H1 (cell line): ENCODE measurements around the gene PIK3R4. TPM values are rescaled to one million over a fixed set of nuclear protein-coding genes. Genes with fewer than 3 reads are reported as not detected.

Experiments used
- polyA plus RNA-seq, 7 experiments: library from polyadenylated mRNA; depleted of rRNA in 3 of 7; stranded (reverse) in 5 of 7; unstranded in 2 of 7; fragments of >200 nt in 5 of 7; fragments of 200-250 nt in 2 of 7; gene quantifications; 1 replicate in 5 of 7; 2 replicates in 1 of 7; 4 replicates in 1 of 7; pipeline versions ENCODE4 v1.2.1 to v1.2.3, GENCODE V29; 2011 to 2013; ENCODE audit warnings: missing spikeins in 2 of 7, mixed read lengths in 2 of 7
- total RNA-seq: library from RNA; stranded (reverse); fragmentation: NEBNext Ultra II Directional; extraction: Animal tissue kit (Norgen Biotek cat#: 25700); gene quantifications from 2 replicates; pipeline ENCODE4 v1.2.1, GENCODE V29; 2021

The PIK3R4 gene
- total and polyA plus RNA-seq, 2 of the 8 experiments (the other 6 are each of a cell fraction or from before 2014, with no cell fraction given): 43.8 to 87.4 TPM

Other genes starting within 250 kb of the PIK3R4 start
- gene COL6A6, start 229.7 kb downstream of the PIK3R4 start, total RNA-seq: 0.09 TPM in 1 of 2 replicates, not detected in the other
- 0.02 TPM in 2 replicates for gene COL6A6, start 229.7 kb downstream of the PIK3R4 start, polyA plus RNA-seq (2011; rRNA removed)
- 68.5 and 70.2 TPM in 2 replicates for gene ATP2C1, start 147.3 kb upstream of the PIK3R4 start, total RNA-seq
- gene ATP2C1, start 147.3 kb upstream of the PIK3R4 start, polyA plus RNA-seq (2011; rRNA removed): 25.4 and 50.7 TPM in 2 replicates